ENCODE results near the gene FAM170B. TPM values are rescaled to one million over a fixed set of nuclear protein-coding genes. Genes with fewer than 3 reads are reported as not detected.

Gene FAM170B
- total RNA-seq, 1 experiment from 2014 or later: not detected

GRCh38 chr10:49089557-49090188 is 44.1 kb downstream of the FAM170B start:
- H3K36me3 ChIP-seq: no peaks in the 10 kb centered on the region
- DNase-seq (ENCODE audit: low read depth in 1 of 2, low spot score in 2 of 2): no peak
- H3K9me3 ChIP-seq (replicated peaks): no peaks in the 10 kb centered on the region
- no peaks in the 10 kb centered on the region for H3K4me1 ChIP-seq (replicated peaks)
- H3K27me3 ChIP-seq (replicated peaks): no peaks in the 10 kb centered on the region
- H3K27ac ChIP-seq: no peak overlapping the region
- no peak overlapping the region for H3K4me3 ChIP-seq

GRCh38 chr10:49089152-49089551 is 44.7 kb downstream of the FAM170B start:
- no peaks in the 10 kb centered on the region for H3K4me1 ChIP-seq (replicated peaks)
- no peaks in the 10 kb centered on the region for H3K9me3 ChIP-seq (replicated peaks)
- DNase-seq (ENCODE audit: low read depth in 1 of 2, low spot score in 2 of 2): no peak
- no peak overlapping the region for H3K4me3 ChIP-seq
- no peaks in the 10 kb centered on the region for H3K27me3 ChIP-seq (replicated peaks)
- no peaks in the 10 kb centered on the region for H3K36me3 ChIP-seq
- H3K27ac ChIP-seq: no peak overlapping the region

GRCh38 chr10:49086889-49087288 is 46.9 kb downstream of the FAM170B start:
- H3K4me1 ChIP-seq (replicated peaks): no peaks in the 10 kb centered on the region
- H3K9me3 ChIP-seq (replicated peaks): no peaks in the 10 kb centered on the region
- H3K36me3 ChIP-seq: no peaks in the 10 kb centered on the region
- no peak overlapping the region for H3K27ac ChIP-seq
- DNase-seq (ENCODE audit: low read depth in 1 of 2, low spot score in 2 of 2): no peak
- no peak overlapping the region for H3K4me3 ChIP-seq
- H3K27me3 ChIP-seq (replicated peaks): no peaks in the 10 kb centered on the region

- H3K4me3 ChIP-seq: no peak overlapping the region
- no peaks in the 10 kb centered on the region for H3K4me1 ChIP-seq (replicated peaks)
- H3K36me3 ChIP-seq: no peaks in the 10 kb centered on the region
- no peak overlapping the region for H3K27ac ChIP-seq
- H3K9me3 ChIP-seq (replicated peaks): no peaks in the 10 kb centered on the region
- no peak for DNase-seq (ENCODE audit: low read depth in 1 of 2, low spot score in 2 of 2)
- no peaks in the 10 kb centered on the region for H3K27me3 ChIP-seq (replicated peaks)
These were observed 50.6 kb downstream of the FAM170B start for GRCh38 chr10:49083261-49083660.

GRCh38 chr10:49082766-49083165 is 51.1 kb downstream of the FAM170B start:
- Histone ChIP-seq H3K4me3 (no peak overlapping the region), H3K9me3 (replicated peaks) (no peaks in the 10 kb centered on the region), H3K27me3 (replicated peaks) (no peaks in the 10 kb centered on the region), H3K4me1 (replicated peaks) (no peaks in the 10 kb centered on the region), H3K36me3 (no peaks in the 10 kb centered on the region), H3K27ac (no peak overlapping the region)
- no peak for DNase-seq (ENCODE audit: low read depth in 1 of 2, low spot score in 2 of 2)

GRCh38 chr10:49081547-49082275 is 52.1 kb downstream of the FAM170B start:
- Histone ChIP-seq H3K9me3 (replicated peaks) (no peaks in the 10 kb centered on the region), H3K27me3 (replicated peaks) (no peaks in the 10 kb centered on the region), H3K27ac (no peak overlapping the region), H3K4me1 (replicated peaks) (no peaks in the 10 kb centered on the region), H3K36me3 (no peaks in the 10 kb centered on the region), H3K4me3 (no peak overlapping the region)
- no peak for DNase-seq (ENCODE audit: low read depth in 1 of 2, low spot score in 2 of 2)

Other genes starting within 250 kb of the FAM170B start
- not detected in 2 replicates for gene LRRC18, start 194.2 kb downstream of the FAM170B start, total RNA-seq (2014; rRNA removed; shearing (Covaris generic))
- gene VSTM4, start 18.5 kb downstream of the FAM170B start, total RNA-seq (2014; rRNA removed; shearing (Covaris generic)): 1.8 and 3.7 TPM in 2 replicates
- not detected in 2 replicates for gene TMEM273, start 54.4 kb upstream of the FAM170B start, total RNA-seq (2014; rRNA removed; shearing (Covaris generic))
- not detected in 2 replicates for gene C10orf71, start 165.1 kb upstream of the FAM170B start, total RNA-seq (2014; rRNA removed; shearing (Covaris generic))